ENCODE data around the gene ACTRT2.

The ACTRT2 gene

DNA sequence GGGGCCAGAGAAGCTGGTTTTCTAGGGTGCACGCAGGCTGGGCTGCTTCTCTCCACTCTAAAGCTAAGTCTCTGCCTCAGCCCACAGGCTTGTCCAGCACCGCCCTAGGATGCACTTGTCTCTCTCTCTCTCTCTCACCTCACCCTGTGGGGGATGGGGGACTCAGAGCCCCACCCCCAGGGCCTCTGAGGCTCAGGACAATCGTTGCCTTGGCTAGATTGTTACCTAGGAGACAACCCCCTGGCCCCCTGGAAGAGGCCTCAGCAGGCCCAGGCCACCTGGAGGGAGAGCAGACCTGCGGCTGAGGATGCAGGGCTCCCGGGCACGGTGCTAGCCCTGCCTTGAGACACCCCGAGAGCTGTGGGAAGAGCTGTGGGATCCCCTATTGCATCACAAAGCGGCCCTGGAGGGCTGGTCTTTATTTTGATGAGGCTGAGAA, at the start of gene ACTRT2:
TSS of gene ACTRT2 (plus strand) at position 235 of the 439 bp plus-strand sequence. CDS start 220 bp downstream, outside the sequence.
- DNase-seq, result no peak

GRCh38 chr1:2971609-2972008, 49.7 kb upstream of the ACTRT2 start:
- no peak for DNase-seq

DNA sequence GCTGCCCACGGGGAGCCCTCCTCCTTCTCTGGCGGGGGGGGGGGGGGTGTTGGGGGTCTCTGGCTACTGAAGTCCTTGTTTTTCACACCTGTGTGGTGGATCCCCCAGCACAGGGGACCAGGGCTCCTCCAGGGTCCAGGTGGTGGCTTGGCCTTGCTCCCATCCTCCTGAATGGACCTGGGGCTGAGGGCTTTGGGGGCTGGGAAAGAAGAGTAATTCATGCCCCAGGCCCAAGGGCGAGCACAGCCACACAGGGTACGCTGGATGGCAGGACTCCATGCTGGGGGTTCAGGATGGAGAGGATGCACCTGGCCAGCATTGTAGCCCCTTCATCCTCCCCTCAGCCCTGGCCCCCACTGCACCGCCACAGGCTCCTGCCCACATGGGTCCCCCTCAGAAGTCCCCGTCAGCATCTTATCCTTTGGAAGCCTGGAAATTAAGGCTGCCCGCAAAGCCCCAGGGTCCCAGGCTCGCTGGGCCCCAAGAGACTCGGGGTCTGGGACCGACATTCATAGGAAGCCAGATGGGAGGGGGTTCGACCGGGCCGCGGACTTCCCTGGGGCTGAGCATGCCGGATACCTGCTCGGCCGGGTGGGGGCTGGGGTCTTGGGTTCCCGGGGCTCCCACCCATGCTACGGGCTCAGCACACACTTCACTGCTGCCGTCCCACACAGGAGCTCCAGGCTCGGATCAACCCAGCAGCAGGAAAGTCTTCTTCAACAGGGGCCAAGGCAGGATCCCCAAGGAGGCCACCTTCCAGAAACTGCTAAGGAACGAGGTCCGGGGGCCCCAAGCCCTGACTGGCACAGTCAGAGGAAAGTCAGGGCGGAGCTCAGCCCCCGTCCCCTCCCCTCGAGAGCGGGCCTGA, 49.0 kb upstream of the ACTRT2 start:
- no peak for DNase-seq

- no peak for DNase-seq
Measured at GRCh38 chr1:2972879-2973575, 48.2 kb upstream of the ACTRT2 start.

DNA sequence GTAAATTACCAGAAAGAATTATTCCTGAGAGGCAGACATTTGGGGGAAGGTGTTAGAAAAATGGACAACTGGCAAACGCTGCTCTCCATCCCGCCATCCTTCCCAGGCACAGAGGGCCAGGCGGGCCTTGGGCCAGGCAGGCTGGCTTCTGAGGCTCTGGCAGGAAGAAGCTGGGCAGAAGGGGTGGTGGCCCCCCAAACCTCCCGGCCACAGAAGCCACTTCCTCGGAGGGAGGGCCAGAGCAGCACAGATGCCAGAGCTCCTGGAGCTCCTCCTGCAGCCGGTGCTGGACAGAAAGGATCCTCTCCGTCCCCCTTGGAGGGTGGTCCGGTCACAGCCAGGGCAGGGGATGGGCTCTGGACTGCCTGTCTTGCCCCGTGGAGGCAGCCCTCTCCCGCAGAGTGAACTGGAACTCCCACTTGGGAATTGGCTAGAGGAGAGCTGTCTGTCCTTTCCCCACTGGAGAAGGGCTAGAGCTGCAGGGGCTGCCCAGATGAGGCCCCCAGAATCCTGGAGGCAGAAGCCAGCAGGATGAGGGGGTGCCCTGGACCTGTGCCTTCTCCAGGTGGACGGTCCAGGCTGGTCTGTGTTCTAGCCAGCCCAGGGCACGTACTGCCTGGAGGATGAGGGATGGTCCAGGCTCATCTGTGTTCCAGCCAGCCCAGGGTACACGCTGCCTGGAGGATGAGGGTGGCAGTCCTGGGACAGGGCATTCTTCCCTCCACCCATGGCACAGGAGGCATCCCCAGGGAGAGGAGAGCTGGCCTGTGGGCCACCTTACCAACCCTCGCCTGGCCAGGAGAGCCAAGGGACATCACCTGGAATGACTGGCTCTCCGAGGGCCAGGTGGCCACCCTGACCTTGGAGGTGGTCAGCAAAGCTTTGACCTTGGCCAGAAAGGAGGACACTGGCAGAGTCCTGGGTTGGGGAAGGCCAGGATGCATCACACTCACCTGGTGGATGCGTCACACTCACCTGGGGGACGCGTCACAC, 47.4 kb upstream of the ACTRT2 start:
- DNase-seq, result no peak

DNA sequence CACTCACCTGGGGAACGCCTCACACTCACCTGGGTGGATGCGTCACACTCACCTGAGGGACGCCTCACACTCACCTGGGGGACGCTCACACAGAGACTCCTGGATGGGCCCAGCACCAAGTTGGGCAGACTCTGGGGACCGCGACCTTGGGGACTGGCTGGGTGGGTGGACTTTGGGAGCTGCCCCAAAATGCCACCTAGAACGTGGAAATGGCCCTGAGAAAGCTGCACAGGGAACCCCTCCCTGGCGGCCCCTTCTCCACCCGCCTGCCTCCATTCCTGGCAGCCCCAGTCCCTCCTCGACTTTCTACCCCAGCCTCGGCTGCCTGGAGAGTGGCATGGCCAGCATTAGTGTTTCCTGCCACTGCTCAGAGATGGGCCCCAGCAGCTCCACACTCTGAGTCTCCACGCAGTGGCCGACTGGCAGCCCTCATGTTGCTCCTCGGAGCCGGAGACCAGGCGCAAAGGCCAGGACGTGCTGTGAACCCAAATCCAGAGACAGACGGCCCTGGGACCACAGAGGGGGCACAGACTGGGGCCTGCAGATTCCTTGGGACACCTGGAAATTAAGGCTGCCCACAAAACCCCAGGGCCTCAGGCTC, 46.5 kb upstream of the ACTRT2 start:
- DNase-seq, result no peak

DNA sequence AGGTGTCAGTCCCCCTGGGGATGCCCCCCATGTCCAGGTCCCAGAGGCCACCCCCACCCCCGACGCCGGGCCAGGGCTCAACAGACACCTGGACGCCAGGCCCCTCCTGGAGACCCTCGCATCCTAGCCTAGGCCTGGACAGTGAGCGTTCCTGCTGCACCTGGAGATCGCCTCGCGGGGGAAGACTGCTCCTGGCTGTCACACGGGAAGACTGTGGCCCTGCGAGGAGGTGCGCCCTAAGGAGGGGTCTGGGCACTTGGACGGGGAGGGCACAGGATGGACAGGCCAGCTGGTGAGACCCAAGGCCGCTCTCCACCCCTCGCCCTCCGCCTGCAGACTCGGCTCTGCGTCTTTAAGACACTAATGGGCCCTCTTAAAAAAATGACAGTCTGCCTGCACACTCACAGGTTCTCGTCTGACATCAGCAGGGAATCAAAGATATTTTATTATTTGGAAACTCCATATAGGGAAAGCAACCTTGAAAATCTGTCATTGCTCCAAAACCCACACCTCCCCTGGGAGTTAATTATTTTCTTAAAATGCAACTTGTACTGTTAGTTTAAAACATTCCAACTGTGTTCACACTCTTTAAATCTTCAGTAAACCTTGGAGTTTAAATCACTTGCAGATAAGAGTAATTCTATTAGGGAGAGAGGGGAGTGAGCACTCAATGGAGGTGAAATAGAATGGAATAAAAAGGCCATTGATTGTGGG, 45.6 kb upstream of the ACTRT2 start:
- no peak for DNase-seq

- no peak for DNase-seq
Measured at GRCh38 chr1:2976180-2976562, 45.1 kb upstream of the ACTRT2 start.

DNA sequence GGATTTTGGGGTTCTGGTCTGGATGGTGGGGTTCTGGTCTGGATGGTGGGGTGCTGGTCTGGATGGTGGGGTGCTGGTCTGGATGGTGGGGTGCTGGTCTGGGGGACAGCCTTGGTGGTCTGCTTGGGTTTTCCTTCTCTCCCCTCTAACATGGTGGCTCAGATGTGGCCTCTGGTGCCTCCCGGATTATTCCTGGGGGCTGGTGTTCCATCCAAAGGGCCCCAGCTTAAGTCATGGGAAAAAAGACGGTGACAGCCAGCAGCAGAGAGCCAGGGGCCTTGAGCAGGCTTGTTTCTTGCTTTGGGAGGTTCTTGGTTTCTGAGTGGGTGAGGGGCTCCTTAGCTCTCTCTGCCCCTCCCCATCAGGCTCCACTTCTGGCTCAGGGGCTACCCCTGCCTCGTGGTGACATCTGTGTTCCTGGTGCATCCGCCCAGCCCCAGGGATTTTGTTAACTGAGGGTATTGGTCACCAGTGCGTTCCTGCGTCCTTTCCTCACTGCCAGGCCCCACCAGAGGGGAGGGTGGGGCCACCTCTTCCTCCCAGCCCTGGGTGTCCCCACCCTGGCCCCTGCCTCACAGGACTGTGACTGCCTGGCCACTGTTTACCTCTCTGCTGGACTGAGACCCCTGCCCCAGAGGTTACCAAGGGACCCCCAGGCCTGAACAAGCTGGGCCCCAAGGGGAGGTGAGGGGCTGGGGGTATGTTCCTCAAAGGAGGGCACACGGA, 43.2 kb upstream of the ACTRT2 start:
- no peak for DNase-seq

DNA sequence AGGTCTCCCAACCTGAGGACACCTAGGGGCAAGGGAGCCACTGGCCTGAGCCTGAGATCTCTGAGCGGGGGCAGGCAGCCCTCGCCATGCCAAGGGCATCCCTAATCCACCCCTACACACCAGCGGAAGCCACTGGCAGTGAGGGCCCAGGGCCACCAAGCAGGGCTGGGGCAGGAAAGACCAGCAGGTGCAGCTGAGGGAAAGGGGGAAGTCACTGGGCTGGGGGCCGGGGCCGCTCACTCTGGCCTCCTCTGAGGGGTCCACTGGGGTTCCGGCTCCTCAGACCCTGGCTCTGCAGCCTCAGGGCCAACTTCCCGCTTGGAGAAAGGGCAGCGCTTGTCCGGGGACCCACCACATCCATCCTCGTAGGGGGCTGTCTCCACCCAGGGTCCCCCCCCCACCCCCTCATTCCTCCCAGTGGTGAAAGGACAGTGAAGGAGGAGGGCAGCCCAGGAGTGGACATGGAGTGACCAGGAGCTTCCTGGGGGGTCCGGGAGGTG, 42.5 kb upstream of the ACTRT2 start:
- no peak for DNase-seq

GRCh38 chr1:2979191-2980072, 41.8 kb upstream of the ACTRT2 start:
- DNase-seq, result no peak

DNA sequence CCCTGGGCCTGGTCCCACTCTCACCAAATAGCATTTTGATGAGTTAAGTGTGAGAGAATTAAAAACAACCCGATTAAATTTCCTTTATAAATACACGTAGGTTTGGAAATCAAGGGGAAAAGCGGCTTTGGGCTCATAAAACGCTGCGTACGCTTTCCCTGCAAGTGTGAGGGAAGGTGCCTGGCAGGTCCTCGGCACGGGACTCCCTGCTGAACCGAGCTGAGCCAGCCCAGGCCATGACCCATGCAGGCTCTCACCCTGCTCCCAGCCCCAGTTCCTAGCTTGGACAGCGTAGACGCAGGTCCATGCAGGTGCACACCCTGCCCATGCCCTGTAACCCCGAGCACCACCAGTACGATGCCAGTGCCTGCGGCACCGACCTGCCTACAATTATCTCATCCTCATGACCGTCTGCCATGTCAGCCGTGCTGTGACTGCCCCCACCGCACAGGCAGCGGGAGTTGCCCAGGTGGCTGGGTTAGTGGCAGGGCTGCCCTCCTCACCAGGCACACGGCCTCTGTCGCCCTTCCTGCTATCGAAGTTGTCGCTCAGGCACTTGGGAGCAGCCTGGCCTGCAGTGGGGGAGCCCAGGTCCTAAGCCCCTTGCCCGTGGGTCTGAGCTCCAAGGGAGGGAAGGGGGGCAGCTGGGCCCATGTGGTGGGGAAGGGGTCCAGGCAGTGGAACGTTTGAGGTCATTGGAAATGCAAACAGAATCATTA, 41.0 kb upstream of the ACTRT2 start:
- DNase-seq, result no peak

DNA sequence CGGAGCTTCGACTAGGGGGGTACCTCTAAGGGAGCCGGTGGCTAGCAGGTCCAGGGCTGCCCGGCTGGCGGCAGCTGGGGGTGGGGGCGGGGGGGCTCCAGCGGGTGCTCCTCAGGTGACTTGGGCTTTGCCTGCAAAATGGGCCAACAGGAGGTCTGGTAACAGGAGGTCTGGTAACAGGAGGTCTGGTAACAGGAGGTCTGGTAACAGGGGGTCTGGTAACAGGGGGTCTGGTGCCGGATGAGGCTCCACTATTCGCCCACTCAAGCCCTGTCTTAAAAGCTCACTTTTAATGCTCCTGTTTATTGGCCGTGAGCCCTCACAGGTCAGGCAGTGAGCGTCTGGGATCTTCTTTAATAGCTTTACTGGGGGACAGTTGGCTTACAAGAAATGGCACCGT, 40.4 kb upstream of the ACTRT2 start:
- DNase-seq, result no peak

- no peak for DNase-seq
Measured at GRCh38 chr1:2981388-2981787, 39.9 kb upstream of the ACTRT2 start.

DNA sequence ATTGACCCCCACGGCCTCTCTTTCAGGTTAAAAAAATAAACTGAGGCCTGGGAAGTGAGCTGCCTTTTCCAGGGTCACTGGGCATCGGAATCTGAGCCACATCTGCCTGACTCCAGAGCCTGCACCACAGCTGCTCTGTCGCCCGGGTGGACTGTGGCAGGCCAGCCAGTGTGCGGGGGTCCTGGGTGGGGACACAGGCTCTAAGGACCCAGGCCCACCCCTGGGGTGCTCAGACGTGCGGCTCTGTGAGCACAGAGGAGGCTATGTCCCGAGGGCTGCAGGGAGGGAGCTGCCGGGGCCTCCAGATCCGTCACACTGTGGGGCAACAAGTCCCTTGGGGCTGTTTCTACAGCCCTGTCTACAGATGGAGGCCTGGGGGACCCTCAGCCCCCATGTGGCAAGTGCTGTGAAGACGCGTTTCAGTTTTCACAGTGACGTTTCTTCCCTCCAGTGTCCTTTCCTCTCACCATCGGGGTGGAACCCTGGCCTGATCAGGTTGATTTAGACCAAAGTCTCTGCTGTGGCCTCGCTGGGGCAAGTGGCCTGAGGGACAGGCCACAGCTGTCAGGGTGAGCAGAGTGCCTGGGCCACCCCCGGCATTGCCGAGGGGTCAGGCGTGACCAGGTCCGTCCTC, 39.2 kb upstream of the ACTRT2 start:
- DNase-seq, result no peak

DNA sequence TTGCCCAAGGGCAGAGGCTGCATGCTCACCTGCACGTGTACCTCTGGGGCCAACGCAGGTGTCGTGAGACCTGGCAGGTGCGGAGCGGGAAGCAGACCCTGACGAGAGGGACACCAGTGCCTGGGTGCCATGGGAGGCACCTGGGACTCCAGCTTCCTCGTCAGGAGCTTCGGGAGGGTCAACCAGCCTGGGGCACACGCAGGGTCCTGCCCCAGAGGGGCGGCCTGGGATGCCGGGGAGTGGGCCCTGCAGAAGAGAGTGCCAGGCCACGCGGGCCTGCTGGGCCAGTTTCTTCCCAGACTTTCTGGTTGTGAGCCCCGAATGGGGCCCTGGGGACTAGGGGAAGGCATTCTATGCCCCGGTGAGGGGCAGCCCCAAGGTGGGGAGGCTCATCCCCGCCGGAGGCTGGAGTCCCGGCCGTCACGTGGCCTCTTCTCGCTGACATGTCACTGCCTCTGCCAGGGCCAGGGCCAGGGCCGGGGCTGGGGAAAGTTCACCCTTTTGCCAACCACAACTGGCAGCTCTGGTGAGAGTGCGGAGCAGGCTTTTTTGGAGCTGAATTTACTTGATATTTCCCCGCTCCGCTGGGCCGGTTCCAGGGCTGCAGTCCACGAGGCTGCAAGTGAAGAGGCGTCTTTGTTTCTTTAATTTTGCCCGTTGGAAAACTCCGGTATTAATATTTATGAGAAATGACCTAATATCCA, 38.5 kb upstream of the ACTRT2 start:
- DNase-seq, result no peak

DNA sequence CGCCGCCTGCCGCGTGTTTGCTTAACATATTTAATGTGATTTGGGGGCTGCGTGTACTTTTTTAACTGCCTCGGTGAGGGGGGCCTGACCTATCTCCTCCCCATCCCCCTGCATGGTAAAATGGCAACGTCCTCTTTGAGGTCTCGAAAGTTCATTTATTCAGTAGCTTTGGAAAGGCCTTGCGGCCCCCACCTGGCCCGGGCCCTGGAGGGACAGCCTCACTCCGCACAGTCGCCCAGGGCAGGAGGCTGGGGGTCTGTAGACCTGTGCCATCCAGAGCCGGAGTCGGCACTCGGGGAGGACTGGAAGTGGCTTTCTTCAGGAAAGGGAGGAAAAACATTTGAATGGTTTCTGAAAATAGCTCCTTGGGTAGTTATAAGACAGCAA, 38.0 kb upstream of the ACTRT2 start:
- no peak for DNase-seq
